Endothelial cell of umbilical vein (primary cell): ENCODE measurements around the gene PLEKHA6. TPM values are rescaled to one million over a fixed set of nuclear protein-coding genes. Genes with fewer than 3 reads are reported as not detected.

Experiments used
- BruUV-seq: library from RNA; stranded (reverse); fragments of 400-500 nt; replicated peaks from 2 replicates; lab custom pipeline; 2021; lab: Mats Ljungman, UMichigan
- CTCF ChIA-PET: fragments of 300-600, 350-600 bp; sonication (Branson Sonifier 250); formaldehyde crosslinking; loops from one replicate; lab custom pipeline; 2021; ENCODE audit warnings: antibody characterized with exemption, inconsistent platforms; lab: Charles Lee
- POLR2A ChIA-PET: fragments of 300-600, 350-600 bp; sonication (Branson Sonifier 250); formaldehyde crosslinking; loops from one replicate; lab custom pipeline; 2021; ENCODE audit warnings: antibody characterized with exemption, inconsistent platforms; lab: Charles Lee
- DNase-seq: peaks from one replicate; pipeline ENCODE4 v3.0.0-alpha.2; 2011; ENCODE audit warnings: low read depth, low spot score
- FAIRE-seq: peaks from 2 replicates; lab custom pipeline; 2011; peaks lifted over from hg19 to GRCh38; lab: Jason Lieb, UNC
- H2AFZ ChIP-seq: 2 replicates; pipeline ENCODE4 v1.6.0; 2012; ENCODE audit warnings: low read depth, low read length, control low read depth, inconsistent platforms
- H3K27ac ChIP-seq: 2 replicates; pipeline ENCODE4 v1.5.1; 2011; ENCODE audit warnings: low read depth, mild to moderate bottlenecking, control low read depth, low read length, moderate library complexity; ENCODE audit not compliant: insufficient read depth
- H3K27me3 ChIP-seq, 2 experiments: 2 replicates each; pipeline versions ENCODE4 v1.6.0 to v1.6.1; 2011; ENCODE audit warnings: low read length in 2 of 2, mixed read lengths in 1 of 2; ENCODE audit not compliant: control insufficient read depth in 2 of 2, insufficient read depth in 2 of 2
- H3K36me3 ChIP-seq, 2 experiments: 2 replicates in 1 of 2; 3 replicates in 1 of 2; pipeline ENCODE4 v1.5.1; 2011; ENCODE audit warnings: low read length in 2 of 2, mild to moderate bottlenecking in 1 of 2, moderate library complexity in 1 of 2; ENCODE audit not compliant: control insufficient read depth in 2 of 2, insufficient read depth in 2 of 2; ENCODE audit errors: extremely low read depth in 1 of 2
- H3K4me1 ChIP-seq: 3 replicates; pipeline ENCODE4 v1.5.1; 2011; ENCODE audit warnings: mild to moderate bottlenecking, low read length; ENCODE audit not compliant: control insufficient read depth, insufficient read depth; ENCODE audit errors: extremely low read depth
- H3K4me2 ChIP-seq: 2 replicates; pipeline ENCODE4 v1.6.1; 2011; ENCODE audit warnings: low read length, control low read depth, mixed read lengths; ENCODE audit not compliant: insufficient read depth
- H3K4me3 ChIP-seq, 3 experiments: fragments of 200-600 bp in 1 of 3; sonication (generic), shearing (Covaris generic) in 1 of 3; replicated peaks in 1 of 3; 2 replicates each; pipeline ENCODE4 v1.5.1; 2011 to 2016; ENCODE audit warnings: control low read depth in 3 of 3, low read length in 3 of 3, mild to moderate bottlenecking in 2 of 3, inconsistent platforms in 1 of 3, low read depth in 1 of 3, moderate library complexity in 1 of 3; ENCODE audit not compliant: insufficient read depth in 1 of 3
- H3K79me2 ChIP-seq: 2 replicates; pipeline ENCODE4 v1.6.0; 2012; ENCODE audit warnings: low read length, inconsistent platforms; ENCODE audit not compliant: control insufficient read depth, insufficient read depth
- H3K9ac ChIP-seq: replicated peaks from 2 replicates; pipeline ENCODE3; 2011; ENCODE audit warnings: low read length, control low read depth; ENCODE audit not compliant: insufficient read depth; ENCODE audit errors: extremely low read depth
- H3K9me1 ChIP-seq: replicated peaks from 3 replicates; pipeline ENCODE4 v1.6.0; 2011; ENCODE audit warnings: mild to moderate bottlenecking, low read length; ENCODE audit not compliant: control insufficient read depth, insufficient read depth; ENCODE audit errors: extremely low read depth
- H3K9me3 ChIP-seq: replicated peaks from 2 replicates; pipeline ENCODE4 v1.5.1; 2012; ENCODE audit warnings: low read length, inconsistent platforms; ENCODE audit not compliant: control insufficient read depth, insufficient read depth
- H4K20me1 ChIP-seq: replicated peaks from 2 replicates; pipeline ENCODE3; 2011; ENCODE audit warnings: mild to moderate bottlenecking, low read length; ENCODE audit not compliant: control insufficient read depth, insufficient read depth; ENCODE audit errors: extremely low read depth
- CTCF ChIP-seq, 2 donors: IDR thresholded peaks; 1 replicate in 1 of 2; 2 replicates in 1 of 2; pipeline ENCODE4 v1.5.1; 2011; ENCODE audit warnings: low read length in 2 of 2, mild to moderate bottlenecking in 2 of 2, moderate library complexity in 2 of 2, control low read depth in 1 of 2, inconsistent platforms in 1 of 2, low read depth in 1 of 2; ENCODE audit not compliant: insufficient read depth in 1 of 2; ENCODE audit errors: extremely low read depth in 1 of 2
- EZH2 ChIP-seq: IDR thresholded peaks from 2 replicates; pipeline ENCODE4 v1.6.1; 2012; ENCODE audit warnings: borderline replicate concordance, low read depth, mild to moderate bottlenecking, moderate library complexity, low read length, inconsistent platforms; ENCODE audit not compliant: severe bottlenecking
- FOS ChIP-seq: IDR thresholded peaks from 2 replicates; pipeline ENCODE4 v1.6.1; 2011; ENCODE audit warnings: mild to moderate bottlenecking, low read length, moderate library complexity, borderline replicate concordance; ENCODE audit not compliant: insufficient read depth
- GATA2 ChIP-seq: IDR thresholded peaks from 2 replicates; pipeline ENCODE4 v1.7.0; 2011; ENCODE audit warnings: low read depth, mild to moderate bottlenecking, moderate library complexity, mixed read lengths, low read length; ENCODE audit not compliant: insufficient read length, insufficient read depth
- JUN ChIP-seq: IDR thresholded peaks from 2 replicates; pipeline ENCODE4 v1.6.1; 2011; ENCODE audit warnings: borderline replicate concordance, low read depth; ENCODE audit not compliant: insufficient read length, insufficient read depth
- MAX ChIP-seq: IDR thresholded peaks from 2 replicates; pipeline ENCODE4 v1.6.1; 2011; ENCODE audit not compliant: insufficient read depth, insufficient read length
- MYC ChIP-seq: IDR thresholded peaks from one replicate; pipeline ENCODE4 v1.6.1; 2011; ENCODE audit warnings: mild to moderate bottlenecking, low read depth, low read length
- POLR2A ChIP-seq: IDR thresholded peaks from 2 replicates; pipeline ENCODE4 v1.6.1; 2012; ENCODE audit warnings: low read depth, mild to moderate bottlenecking, control low read depth, low read length
- POLR2AphosphoS5 ChIP-seq: IDR thresholded peaks from 2 replicates; pipeline ENCODE4 v1.6.1; 2012; ENCODE audit warnings: low read depth, mild to moderate bottlenecking, control low read depth, low read length, moderate library complexity; ENCODE audit not compliant: insufficient read depth
- dilution Hi-C: fragments of 300-500 bp; cut with MboI; formaldehyde crosslinking; loops from one replicate; pipeline ENCODE4 v1.15.0; 2019; ENCODE audit warnings: low sequenced_read_pairs; ENCODE audit not compliant: extremely low pct_ligation_motif_present
- intact Hi-C: fragments of 100-400 bp; cut with micrococcal nuclease; formaldehyde crosslinking; loops from one replicate; pipeline ENCODE4 v1.10.0; 2022
- polyA plus RNA-seq, 4 experiments: library from polyadenylated mRNA; depleted of rRNA in 3 of 4; stranded (reverse) in 3 of 4; unstranded in 1 of 4; fragments of >200 nt; gene quantifications; 2 replicates each; pipeline versions ENCODE4 v1.2.1 to v1.2.3, GENCODE V29; 2011 to 2012; ENCODE audit warnings: missing spikeins in 1 of 4
- total RNA-seq: library from RNA; stranded (reverse); gene quantifications from 2 replicates; pipeline ENCODE4 v1.2.3, GENCODE V29; 2021

PLEKHA6 gene
- total and polyA plus RNA-seq, 2 donors (not counting 3 experiments of a cell fraction or from before 2014, with no cell fraction given): 2.1 to 15.0 TPM

- Histone ChIP-seq H3K9me1 (no peaks in the 10 kb centered on the region), H3K4me1 (no peaks in the 10 kb centered on the region), H3K27me3 (no peaks in the 10 kb centered on the region), H4K20me1 (no peaks in the 10 kb centered on the region), H3K4me2 (no peak overlapping the region), H3K27ac (no peak overlapping the region), H3K9me3 (no peaks in the 10 kb centered on the region), H3K9ac (no peak overlapping the region), H3K79me2 (no peaks in the 10 kb centered on the region), H2AFZ (no peak overlapping the region), H3K4me3 (no peak overlapping the region), H3K36me3 (no peaks in the 10 kb centered on the region)
- no peak for DNase-seq
- FAIRE-seq: no peak
- no TSS peak for BruUV-seq
- ChIA-PET POLR2A (no interaction called here), CTCF (interaction anchor here (0.9 to 4.9 kb wide), 5 partner anchors 14 to 170 kb away, joined by 3 to 25 read pairs (median 6); partner anchors contain the start of gene GOLT1A)
- TF ChIP-seq GATA2: no peak
- TF ChIP-seq FOS: no peak
- TF ChIP-seq CTCF (IDR thresholded peaks at IDR 0.05; ENCODE audit: extremely low read depth in 1 of 2, insufficient read depth in 1 of 2, low read depth in 1 of 2, low read length in 2 of 2): no peak
- TF ChIP-seq POLR2AphosphoS5: no peak
- no peak for TF ChIP-seq MAX
- TF ChIP-seq MYC: no peak
- TF ChIP-seq JUN: no peak
- no peak for TF ChIP-seq POLR2A
- TF ChIP-seq EZH2: no peak
- intact Hi-C loops: no loop called here
- dilution Hi-C loops: no loop called here
Observed at GRCh38 chr1:204227996-204228785, 131.5 kb downstream of the PLEKHA6 start.
